GM20431 (cell line): ENCODE data around the gene IL37.
"Not testable (repeated sequence)": the region's sequence is repeated elsewhere in the genome, so short reads cannot be mapped to it uniquely, and the experiment has no call there.

Experiments
- in situ Hi-C: fragments of 300-500 bp; cut with MseI, MboI; formaldehyde crosslinking; loops from one replicate; pipeline ENCODE4 v1.15.0; 2020; ENCODE audit warnings: low sequenced_read_pairs; ENCODE audit not compliant: unreplicated experiment

Gene IL37

DNA sequence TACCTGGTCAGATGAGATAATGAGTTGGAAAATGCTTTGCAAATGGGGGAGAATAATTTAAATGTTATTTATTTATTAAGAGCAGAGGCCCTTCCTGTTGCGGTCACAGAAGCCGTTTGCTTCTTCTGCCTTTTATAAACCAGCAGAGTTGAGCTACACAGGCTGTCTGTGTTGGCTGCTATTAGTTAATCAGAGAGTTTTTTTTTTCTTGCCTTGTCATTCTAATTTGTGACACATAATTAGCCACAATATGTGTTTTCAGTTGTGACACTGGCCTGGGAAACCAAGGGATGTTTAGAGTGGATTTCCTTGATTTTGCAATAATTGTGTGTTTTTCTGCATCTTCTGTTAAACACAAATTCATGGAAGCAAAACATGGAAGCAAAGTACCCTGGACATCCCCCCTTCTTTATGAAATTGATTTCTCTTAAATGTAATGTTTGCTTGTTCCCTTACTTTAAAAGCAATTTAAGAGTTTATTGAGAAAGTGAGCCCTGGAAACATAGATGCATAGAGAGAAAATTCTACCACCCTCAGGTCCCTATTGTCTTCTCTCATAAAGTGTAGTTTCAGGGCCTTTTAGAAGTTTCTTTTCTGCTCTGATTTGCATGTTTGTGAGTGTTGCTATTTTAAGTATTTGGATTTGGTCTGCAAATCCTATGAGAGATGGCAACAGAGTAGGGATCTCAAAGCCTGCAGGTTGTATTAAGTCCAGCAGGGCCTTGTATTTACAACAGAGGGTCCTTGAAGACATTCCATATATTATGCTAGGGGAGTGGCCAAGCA is 22.8 kb upstream of the IL37 start:
- in situ Hi-C loops: loop anchor here (10.0 kb wide), 1 partner anchor 133 kb away; no protein-coding TSS in a partner anchor

DNA sequence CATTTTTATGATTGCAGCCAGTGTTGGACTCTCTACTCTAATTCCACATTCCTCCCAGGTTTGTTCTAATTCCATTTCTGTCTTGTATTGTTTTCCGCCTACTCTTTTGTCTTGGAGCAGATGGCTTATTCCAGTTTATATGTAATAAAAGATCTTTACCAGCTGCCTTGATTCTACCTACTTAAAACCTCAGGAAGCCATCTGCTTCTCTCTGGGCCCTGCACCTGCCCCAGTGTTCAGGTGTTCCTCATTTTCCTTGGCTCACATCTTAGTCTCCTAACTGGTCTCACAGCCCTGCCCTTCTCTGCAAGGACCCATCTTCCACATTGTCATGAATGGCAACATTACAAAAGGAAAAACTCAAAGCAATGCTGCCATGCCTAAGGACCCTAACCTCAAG is 21.0 kb upstream of the IL37 start:
- in situ Hi-C loops: loop anchor here (10.0 kb wide), 1 partner anchor 135 kb away; no protein-coding TSS in a partner anchor

GRCh38 chr2:112891385-112891831 is 19.6 kb upstream of the IL37 start:
- in situ Hi-C loops: no loop called here

- in situ Hi-C loops: no loop called here
Observed at GRCh38 chr2:112893752-112894151, 17.2 kb upstream of the IL37 start.

DNA sequence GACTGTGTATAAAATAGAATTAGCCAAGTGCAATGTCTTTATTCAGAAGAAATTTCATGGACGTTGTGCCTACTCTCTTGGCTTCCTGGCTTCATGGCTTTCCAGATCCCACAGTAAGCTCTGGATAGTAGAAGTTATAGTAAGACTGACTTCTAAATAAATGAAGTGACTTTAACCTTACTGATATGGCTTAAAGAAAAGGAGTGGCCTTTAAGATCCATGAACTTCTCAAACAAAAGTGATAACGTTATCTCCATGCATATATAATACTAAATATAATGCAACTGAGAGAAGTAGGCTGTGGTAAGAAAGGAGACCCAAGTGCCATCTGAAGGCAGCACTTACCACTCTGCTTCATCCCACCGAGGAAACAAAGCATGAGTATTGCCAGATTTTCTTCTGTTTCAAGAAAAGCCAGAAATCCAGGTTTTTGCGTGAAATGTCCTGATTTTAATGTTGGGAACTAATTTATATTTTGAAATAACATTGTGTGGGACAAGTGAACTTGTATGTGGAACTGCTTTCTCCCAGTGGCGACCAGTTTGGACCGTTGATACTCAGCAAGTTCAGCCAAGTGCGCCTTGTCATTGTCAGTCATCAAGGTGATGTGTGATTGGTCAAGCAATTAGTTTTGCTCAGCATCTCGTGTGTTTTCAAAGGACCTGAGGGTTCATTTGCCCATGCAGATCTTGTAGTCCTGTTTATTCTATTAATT is 13.9 kb upstream of the IL37 start:
- in situ Hi-C loops: no loop called here

- in situ Hi-C loops: no loop called here
Observed at GRCh38 chr2:112897624-112897978, 13.4 kb upstream of the IL37 start.

- in situ Hi-C loops: not testable (repeated sequence)
Observed at GRCh38 chr2:112901431-112902065, 9.4 kb upstream of the IL37 start.

- in situ Hi-C loops: no loop called here
Observed at GRCh38 chr2:112902816-112903215, 8.1 kb upstream of the IL37 start.

GRCh38 chr2:112904883-112905282 is 6.1 kb upstream of the IL37 start:
- in situ Hi-C loops: no loop called here

GRCh38 chr2:112906276-112906675 is 4.7 kb upstream of the IL37 start:
- in situ Hi-C loops: no loop called here

DNA sequence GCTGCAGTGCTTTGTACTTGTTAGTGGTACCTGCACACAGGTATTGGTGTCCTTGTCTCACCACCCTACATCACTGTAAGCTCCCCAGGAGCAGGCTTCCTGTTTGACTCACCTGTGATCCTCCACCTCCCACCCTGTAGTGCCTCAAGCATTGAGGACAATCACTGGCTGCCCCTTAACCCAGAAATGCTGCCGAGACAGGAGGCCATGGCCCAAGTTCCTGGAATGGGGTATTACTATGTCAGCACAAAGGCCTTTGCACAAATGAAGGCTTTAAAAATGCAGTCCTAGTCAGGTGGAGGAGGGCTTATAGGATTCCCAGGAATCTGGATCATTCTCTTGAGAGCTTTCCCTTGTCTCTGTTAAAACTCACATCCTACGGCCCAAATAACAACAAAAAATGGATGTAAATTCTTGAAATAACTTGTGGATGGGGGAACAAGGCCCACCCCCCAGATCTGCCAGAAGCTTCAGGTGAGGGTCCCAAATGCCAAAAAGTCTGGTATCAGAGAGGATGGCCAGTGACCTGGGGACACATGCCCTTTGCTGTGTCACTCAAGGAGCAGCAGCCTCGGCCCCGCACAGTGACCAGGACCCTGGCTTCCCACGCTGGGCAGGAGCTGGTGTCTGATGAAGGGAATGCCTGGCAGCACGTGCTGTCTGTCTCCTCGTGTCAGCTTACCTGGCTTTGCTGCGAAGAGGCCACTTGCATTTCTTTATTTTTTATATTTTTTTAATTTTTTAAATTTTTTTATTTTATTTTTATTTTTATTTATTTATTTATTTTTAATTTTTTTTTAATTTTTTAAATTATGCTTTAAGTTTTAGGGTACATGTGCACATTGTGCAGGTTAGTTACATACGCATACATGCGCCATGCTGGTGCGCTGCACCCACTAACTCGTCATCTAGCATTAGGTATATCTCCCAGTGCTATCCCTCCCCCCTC is 3.7 kb upstream of the IL37 start:
- in situ Hi-C loops: no loop called here

DNA sequence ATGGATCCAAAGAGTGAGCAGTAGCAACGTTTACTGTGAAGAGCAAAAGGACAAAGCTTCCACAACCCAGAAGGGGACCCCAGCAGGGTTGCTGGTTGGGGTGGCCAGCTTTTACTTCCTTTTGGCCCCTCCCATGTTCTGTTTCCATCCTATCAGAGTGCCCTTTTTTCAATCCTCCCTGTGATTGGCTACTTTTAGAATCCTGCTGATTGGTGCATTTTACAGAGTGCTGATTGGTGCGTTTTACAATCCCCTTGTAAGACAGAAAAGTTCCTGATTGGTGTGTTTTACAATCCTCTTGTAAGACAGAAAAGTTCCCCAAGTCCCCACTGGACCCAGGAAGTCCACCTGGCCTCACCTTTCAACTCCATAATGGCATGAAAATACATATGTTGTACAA is 2.4 kb upstream of the IL37 start:
- in situ Hi-C loops: not testable (repeated sequence)

- in situ Hi-C loops: no loop called here
Observed at GRCh38 chr2:112910219-112910618, 746 bp upstream of the IL37 start.

- in situ Hi-C loops: no loop called here
Observed at GRCh38 chr2:112912403-112912802, 1.4 kb downstream of the IL37 start.

GRCh38 chr2:112915300-112916144 is 4.6 kb downstream of the IL37 start:
- in situ Hi-C loops: no loop called here

DNA sequence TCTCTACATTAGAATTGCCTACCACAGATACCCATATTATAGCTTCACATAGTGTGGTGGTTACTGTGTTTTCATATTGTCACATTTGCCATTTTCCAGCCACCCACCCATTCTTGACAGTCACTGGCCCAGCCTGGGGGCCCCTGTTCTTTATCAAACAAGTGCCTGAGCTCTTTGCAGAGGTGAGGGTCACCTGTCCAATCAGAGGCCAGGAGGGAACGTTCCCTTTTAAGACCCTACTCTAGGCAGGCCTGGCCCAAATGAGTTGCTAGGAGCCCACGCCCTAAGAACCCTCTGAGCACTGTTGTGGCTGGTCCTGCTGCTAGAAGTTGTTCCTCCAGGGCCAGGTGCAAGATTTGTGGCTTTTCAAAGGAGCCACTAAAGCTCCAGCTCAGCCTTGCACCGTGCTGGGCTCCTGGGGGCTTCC is 5.2 kb downstream of the IL37 start:
- in situ Hi-C loops: no loop called here

- in situ Hi-C loops: no loop called here
Observed at GRCh38 chr2:112916625-112917247, 5.8 kb downstream of the IL37 start.

GRCh38 chr2:112917856-112918255 is 6.9 kb downstream of the IL37 start:
- in situ Hi-C loops: no loop called here

GRCh38 chr2:112918256-112918655 is 7.3 kb downstream of the IL37 start:
- in situ Hi-C loops: no loop called here
